NOMO-1 treated with DMSO at 0.1 percent for 48 hours (cell line): ENCODE measurements around the gene STYXL1.
A peak's percentile ranks its signal among the peaks of the same experiment; 100 is the strongest.

ENCODE experiments used
- DNase-seq: peaks from one replicate; lab custom pipeline; 2025; ENCODE audit not compliant: unreplicated experiment; lab: John Stamatoyannopoulos, UW

The STYXL1 gene

DNA sequence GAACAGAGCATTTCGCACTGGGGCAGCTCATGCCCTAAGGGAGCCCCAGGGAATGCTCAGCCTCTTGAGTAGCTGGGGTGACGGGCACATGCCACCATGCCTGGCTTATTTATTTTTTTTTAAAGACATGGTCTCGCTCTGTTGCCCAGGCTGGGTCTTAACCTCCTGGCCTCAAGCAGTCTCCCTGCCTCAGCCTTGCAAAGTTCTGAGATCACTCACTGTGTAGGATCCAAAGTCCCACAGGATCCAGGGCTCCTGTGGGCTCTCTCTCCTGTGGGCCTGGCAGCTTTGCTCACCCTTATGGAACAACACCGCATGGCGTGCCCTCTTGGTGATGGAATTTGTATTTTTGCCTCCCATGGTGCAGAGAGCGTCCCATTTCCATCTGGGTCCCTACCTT is 87.4 kb downstream of the STYXL1 start:
- no peak for DNase-seq

DNA sequence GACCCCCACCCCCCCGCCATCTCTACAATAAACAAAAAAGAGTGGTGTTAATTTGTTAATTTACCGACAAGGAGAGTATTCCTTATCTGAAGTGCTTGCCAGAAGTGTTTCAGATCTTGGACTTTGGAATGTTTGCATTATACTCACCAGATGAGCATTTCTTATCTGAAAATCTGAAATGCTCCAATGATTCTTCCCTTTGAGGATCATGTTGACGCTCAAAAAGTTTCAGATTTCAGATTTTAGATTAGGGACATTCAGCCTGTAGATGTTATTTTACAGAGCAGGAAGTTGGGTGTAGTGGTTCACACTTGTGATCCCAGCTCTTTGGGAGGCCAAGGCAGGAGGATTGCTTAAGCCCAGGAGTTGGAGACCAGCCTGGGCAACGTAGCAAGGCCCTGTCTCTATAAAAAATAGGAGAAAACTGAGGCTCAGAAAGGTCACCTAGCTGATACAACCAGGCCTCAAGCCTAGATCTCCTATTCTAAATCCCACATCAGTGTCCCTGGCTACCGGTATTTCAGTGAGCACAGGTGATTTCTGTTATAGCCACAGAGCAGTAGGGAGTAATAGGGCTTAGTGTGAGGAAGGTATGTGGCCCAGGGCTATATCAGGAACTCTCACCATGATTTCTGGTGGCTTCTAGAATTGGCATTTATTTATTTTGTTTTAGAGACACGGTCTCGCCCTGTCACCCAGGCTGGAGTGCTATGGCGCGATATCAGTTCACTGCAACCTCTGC is 88.8 kb downstream of the STYXL1 start:
- no peak for DNase-seq

DNA sequence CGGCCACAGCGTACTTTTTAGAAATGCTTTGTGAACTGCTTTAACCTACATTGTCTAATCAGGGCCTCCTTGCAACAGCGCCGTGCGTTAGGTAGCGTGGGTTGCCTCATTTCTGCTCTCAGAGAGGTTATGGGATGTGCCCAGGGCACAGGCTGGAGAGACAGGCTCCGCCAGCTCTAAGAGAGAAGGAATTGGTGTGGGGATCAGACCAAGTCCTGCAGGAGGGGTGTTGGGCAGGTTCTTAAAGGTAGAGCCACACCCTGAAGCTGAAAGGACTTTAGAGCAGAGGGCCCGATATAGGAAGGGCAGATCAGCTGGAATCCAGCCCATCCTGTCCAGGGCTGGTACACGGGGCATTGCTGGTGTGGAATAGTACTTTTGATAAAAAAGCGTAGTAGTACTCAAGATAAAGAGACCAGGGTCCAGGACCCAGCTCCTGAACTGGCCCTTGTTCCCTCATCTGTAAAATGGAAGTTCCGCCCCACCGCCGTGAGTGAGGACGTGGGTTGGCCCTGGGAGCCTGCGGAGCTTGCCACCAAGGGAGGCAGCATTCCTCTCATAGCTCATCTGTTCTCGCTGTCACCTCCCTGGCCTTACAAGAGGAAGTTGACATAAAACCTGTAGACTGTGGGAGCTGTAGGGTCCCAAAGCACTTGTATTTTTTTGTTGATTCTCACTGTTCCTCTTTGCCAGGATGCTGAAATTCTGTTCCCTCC is 90.6 kb downstream of the STYXL1 start:
- no peak for DNase-seq

DNA sequence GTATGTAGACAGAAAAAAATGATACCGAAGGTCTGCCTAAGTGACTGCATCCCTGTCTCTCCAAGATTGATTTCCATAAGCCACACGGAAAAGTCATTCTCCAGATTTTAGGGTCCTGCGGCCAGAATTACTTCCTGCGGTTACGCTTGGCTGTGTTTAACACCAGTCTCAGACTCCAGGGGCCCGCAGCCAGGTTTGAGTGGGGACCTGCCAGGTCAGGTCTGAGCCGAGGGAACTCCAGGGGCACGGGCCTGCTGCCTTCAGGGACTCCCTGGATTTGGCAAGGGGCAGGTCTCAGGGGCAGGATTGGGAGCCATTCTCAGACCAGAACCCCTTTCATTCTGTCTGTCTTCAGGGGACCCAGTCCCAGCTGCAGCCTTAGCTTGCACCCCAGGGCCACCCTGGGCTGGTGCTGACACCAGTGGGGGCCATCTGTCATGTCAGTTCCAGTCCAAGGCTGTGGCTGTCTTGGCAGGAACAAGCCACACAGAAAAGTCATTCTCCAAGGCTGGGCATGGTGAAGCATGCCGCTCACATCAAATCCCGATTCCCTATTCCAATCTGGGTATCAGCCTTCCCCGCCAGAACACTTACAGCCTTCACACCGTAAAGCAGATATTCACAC is 92.4 kb downstream of the STYXL1 start:
- DNase-seq: no peak

DNA sequence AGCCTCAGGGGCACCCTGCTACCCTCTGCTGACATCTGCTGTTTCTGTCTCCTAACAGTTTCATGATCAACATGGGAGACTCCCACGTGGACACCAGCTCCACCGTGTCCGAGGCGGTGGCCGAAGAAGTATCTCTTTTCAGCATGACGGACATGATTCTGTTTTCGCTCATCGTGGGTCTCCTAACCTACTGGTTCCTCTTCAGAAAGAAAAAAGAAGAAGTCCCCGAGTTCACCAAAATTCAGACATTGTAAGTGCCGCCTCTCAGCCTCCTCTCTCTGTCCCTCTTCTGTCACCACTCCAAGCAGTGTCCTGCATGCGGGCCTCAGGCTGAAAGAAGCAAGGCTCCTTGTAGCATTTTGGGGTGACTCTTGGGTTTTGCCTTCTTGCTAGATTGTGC is 93.9 kb downstream of the STYXL1 start:
- peak; percentile 93 for DNase-seq

DNA sequence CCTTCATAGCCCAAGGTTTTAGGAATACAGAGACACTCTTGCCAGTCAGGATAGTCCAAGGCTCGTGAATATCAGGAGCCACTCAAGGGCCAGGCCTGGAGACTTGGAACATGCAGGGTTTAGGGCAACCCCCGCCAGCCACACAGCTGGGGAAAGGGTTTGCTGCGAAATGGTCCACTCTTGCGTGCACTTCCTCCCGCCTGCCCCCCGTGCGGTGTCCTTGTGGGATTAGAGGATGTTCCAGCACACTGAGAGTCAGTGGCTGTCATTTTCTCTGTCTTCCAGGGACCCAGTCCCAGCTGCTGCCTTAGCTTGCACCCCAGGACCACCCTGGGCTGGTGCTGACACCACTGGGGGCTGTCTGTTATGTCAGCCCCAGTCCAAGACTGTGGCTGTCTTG is 94.4 kb downstream of the STYXL1 start:
- no peak for DNase-seq

DNA sequence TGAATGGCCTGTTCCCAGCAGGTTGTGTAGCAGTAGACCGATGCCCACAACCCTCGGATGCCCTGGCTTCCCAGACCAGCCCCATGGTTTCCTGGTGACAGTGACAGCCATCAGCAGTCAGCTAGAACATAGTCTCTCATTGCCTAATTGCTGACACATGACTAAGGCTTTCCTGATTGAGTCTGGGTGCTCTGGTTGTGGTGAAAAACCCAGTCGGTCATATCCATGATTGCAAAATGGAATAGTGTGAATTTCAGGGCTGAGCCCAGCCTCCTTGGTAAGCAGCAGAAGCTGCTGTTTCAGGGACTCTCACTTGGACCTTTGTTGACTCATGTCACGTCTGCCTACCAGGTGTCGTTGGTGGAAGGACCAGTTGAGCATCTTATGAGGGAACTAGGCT is 96.3 kb downstream of the STYXL1 start:
- peak; percentile 99 for DNase-seq

DNA sequence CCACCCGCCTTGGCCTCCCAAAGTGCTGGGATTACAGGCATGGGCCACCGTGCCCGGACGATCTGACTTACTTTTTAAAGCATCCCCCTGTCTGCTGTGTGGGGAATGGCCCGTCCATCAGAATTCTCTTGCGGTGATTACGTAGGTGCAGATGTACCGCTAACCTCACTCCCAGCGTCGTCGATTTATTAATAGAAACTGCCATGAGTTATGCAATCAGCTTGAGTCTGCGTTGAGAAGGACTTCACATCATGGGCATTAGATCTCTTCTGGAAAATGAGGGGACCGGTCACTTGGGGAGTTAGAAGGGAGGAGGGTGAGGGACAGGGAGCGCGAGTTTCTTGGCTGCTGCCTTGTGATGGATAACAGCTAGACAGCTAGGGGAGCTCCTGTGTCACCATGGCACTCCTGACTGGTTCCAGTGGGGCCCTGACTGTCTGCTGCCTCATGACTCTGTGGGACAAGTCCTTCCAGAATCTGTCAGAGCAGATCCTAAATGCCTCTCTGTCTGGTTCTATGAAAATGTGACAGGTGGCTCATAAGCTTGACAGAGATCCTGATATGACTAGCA is 97.6 kb downstream of the STYXL1 start:
- peak; percentile 82 for DNase-seq

DNA sequence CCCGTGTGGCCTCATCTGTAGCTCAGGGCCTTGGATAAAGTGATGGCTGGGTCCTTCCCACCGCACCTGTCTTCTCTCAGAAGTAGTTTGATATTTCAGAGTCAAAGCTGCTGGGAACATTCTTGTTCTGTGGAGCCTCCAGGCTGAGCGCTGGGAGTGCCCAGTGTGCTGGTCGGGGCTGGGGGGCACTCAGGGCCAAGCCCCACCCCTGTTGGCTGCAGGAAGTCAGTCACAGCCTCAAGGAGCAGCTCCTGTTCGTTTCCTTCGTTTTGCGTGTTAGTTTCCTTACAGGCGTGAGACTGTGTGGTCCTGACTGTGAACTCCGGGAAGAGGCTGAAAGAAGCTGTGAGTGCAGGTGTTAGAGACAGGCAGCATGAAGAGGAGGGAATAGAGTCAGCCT is 99.6 kb downstream of the STYXL1 start:
- no peak for DNase-seq
